Endodermal cell (in vitro differentiated cells): ENCODE measurements around the gene PLEKHA1. TPM values are rescaled to one million over a fixed set of nuclear protein-coding genes. Genes with fewer than 3 reads are reported as not detected.
A peak's percentile ranks its signal among the peaks of the same experiment; 100 is the strongest.

ENCODE experiments used
- DNase-seq: peaks from one replicate; pipeline ENCODE4 v3.0.0-alpha.2; 2017
- H3K27ac ChIP-seq: 2 replicates; pipeline ENCODE4 v1.5.1; 2013; ENCODE audit warnings: mild to moderate bottlenecking, low read depth, low read length, moderate library complexity
- H3K27me3 ChIP-seq: 2 replicates; pipeline ENCODE4 v1.6.1; 2013; ENCODE audit warnings: mild to moderate bottlenecking, low read length, moderate library complexity; ENCODE audit not compliant: insufficient read depth, control insufficient read depth, poor library complexity, severe bottlenecking
- H3K36me3 ChIP-seq: 2 replicates; pipeline ENCODE4 v1.7.0; 2013; ENCODE audit warnings: mild to moderate bottlenecking, low read length, moderate library complexity; ENCODE audit not compliant: control insufficient read depth, insufficient read depth
- H3K4me1 ChIP-seq: one replicate; pipeline ENCODE4 v1.7.0; 2013; ENCODE audit warnings: low read length; ENCODE audit not compliant: control insufficient read depth, insufficient read depth
- H3K4me3 ChIP-seq: 2 replicates; pipeline ENCODE4 v1.5.1; 2013; ENCODE audit warnings: mild to moderate bottlenecking, low read length, moderate library complexity
- H3K9ac ChIP-seq: 2 replicates; pipeline ENCODE4 v1.6.1; 2013; ENCODE audit warnings: mild to moderate bottlenecking, low read length, moderate library complexity; ENCODE audit not compliant: poor library complexity, severe bottlenecking; ENCODE audit errors: extremely low read depth
- H3K9me3 ChIP-seq: 2 replicates; pipeline ENCODE4 v1.6.1; 2013; ENCODE audit warnings: mild to moderate bottlenecking, low read length, moderate library complexity; ENCODE audit not compliant: control insufficient read depth
- H3K27ac Mint-ChIP-seq: 2 replicates; pipeline ENCODE4 v1.8.0; 2020; ENCODE audit warnings: mixed read lengths
- H3K27me3 Mint-ChIP-seq: 2 replicates; pipeline ENCODE4 v1.8.0; 2021; ENCODE audit warnings: mild to moderate bottlenecking, mixed read lengths; ENCODE audit not compliant: insufficient read depth
- H3K36me3 Mint-ChIP-seq: 2 replicates; pipeline ENCODE4 v1.8.0; 2020; ENCODE audit warnings: low read depth, mixed read lengths
- H3K4me1 Mint-ChIP-seq: 2 replicates; pipeline ENCODE4 v1.8.0; 2020; ENCODE audit warnings: mixed read lengths
- H3K4me3 Mint-ChIP-seq: 2 replicates; pipeline ENCODE4 v1.8.0; 2020; ENCODE audit warnings: mild to moderate bottlenecking, moderate library complexity, mixed read lengths
- H3K9me3 Mint-ChIP-seq: 2 replicates; pipeline ENCODE4 v1.8.0; 2020; ENCODE audit warnings: mild to moderate bottlenecking, mixed read lengths
- WGBS, 2 experiments: methylation state at CpG; one replicate each; pipeline versions ENCODE4 v1.1.5 to v1.1.7; 2013; ENCODE audit warnings: missing lambda C conversion rate in 2 of 2, mixed read lengths in 1 of 2; ENCODE audit not compliant: insufficient coverage in 1 of 2, insufficient read length in 1 of 2; 5-methylcytosine and 5-hydroxymethylcytosine counted together
- long read RNA-seq, 4 experiments: library from polyadenylated mRNA in 2 of 4; library from RNA in 1 of 4; library from capped mRNA in 1 of 4; stranded (forward) in 3 of 4; unstranded in 1 of 4; transcript quantifications; one replicate each; pipeline ENCODE4 v2.0.0, GENCODE V29; 2020 to 2021; ENCODE audit warnings: inconsistent platforms in 1 of 4
- polyA plus RNA-seq, 2 experiments: library from polyadenylated mRNA; stranded (reverse); fragments of 50-300 nt; gene quantifications; one replicate each; pipeline ENCODE4 v1.2.3, GENCODE V29; 2013
- total RNA-seq, 2 donors: library from RNA; stranded (reverse); fragmentation: NEBNext Ultra II Directional in 1 of 2; extraction: Animal tissue kit (Norgen Biotek cat#: 25700) in 1 of 2; gene quantifications; 2 replicates in 1 of 2; 3 replicates in 1 of 2; pipeline ENCODE4 v1.2.1, GENCODE V29; 2021
- TF ChIP-seq, protein P1 (sequence below): fragments of 200-600 bp; sonication (generic); conservative IDR thresholded peaks from 2 replicates; pipeline ENCODE4 v1.5.0; 2021; ENCODE audit warnings: antibody characterized with exemption, mild to moderate bottlenecking

PLEKHA1 gene
- total RNA-seq: 10 to 100 TPM; 29.6 to 49.0 TPM
- 31.1 TPM for polyA plus RNA-seq (2013, experiment 1 of 2)
- 30.1 TPM for polyA plus RNA-seq (2013, experiment 2 of 2)
- long read RNA-seq, experiment 1, full-length matches to known transcripts: 1 of 17 reads
- long read RNA-seq, experiment 1, partial matches to known transcripts: 12 of 17 reads
- long read RNA-seq, experiment 1, other reads (novel, unspliced or antisense): 4 of 17 reads
- long read RNA-seq, experiment 2, full-length matches to known transcripts: 15 of 103 reads
- long read RNA-seq, experiment 2, partial matches to known transcripts: 32 of 103 reads
- long read RNA-seq, experiment 2, other reads (novel, unspliced or antisense): 56 of 103 reads
- long read RNA-seq, experiment 3, full-length matches to known transcripts: 25 of 147 reads
- long read RNA-seq, experiment 3, partial matches to known transcripts: 20 of 147 reads
- long read RNA-seq, experiment 3, other reads (novel, unspliced or antisense): 102 of 147 reads
- long read RNA-seq, experiment 4, partial matches to known transcripts: 3 of 7 reads
- long read RNA-seq, experiment 4, other reads (novel, unspliced or antisense): 4 of 7 reads

DNA sequence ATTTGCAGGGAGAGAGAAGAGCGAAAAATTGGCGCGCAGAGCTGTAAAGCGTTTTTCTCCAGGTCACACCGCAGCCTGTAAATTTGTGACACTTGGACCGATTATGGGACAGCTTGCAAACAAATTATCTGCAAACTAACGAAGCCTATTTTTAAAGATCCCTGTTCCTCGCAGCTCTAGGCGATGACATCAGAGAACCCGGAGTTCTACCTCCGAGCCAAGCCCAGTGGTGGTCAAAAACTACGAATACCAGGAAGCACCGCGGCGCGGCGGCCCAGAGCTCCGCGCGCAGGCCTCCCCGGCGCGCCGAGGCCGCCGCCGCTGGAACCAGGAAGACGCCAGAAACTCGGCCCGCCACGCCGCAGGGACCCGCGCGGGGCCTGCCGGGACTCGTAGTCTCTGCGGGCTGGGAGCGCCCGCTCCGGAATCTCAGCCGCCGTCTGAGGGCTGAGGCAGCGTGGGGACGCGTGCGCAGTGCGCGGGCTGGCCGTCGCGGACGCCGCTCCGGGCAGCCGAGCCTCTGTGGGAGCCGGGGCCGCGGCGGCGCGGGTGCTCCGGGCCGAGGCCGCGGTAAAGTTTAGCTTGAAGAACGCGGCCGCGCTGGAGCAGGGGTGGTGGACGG, at the start of gene PLEKHA1:
Gene PLEKHA1 (plus strand): TSS at position 472 of the 622 bp plus-strand sequence. CDS start 18,493 bp downstream, outside the sequence.
- peaks cover 32% of the 10 kb centered on the region for H3K27me3 Mint-ChIP-seq
- peak within 1 kb of the TSS; percentile 53 for H3K9ac ChIP-seq
- peaks cover 11% of the 10 kb centered on the region for H3K4me1 Mint-ChIP-seq
- H3K36me3 Mint-ChIP-seq: peaks cover 4% of the 10 kb centered on the region
- H3K27me3 ChIP-seq: peaks cover 15% of the 10 kb centered on the region
- peaks cover 5% of the 10 kb centered on the region for H3K4me1 ChIP-seq
- H3K4me3 Mint-ChIP-seq: peak within 1 kb of the TSS; percentile 79
- TF ChIP-seq, protein P1, sequence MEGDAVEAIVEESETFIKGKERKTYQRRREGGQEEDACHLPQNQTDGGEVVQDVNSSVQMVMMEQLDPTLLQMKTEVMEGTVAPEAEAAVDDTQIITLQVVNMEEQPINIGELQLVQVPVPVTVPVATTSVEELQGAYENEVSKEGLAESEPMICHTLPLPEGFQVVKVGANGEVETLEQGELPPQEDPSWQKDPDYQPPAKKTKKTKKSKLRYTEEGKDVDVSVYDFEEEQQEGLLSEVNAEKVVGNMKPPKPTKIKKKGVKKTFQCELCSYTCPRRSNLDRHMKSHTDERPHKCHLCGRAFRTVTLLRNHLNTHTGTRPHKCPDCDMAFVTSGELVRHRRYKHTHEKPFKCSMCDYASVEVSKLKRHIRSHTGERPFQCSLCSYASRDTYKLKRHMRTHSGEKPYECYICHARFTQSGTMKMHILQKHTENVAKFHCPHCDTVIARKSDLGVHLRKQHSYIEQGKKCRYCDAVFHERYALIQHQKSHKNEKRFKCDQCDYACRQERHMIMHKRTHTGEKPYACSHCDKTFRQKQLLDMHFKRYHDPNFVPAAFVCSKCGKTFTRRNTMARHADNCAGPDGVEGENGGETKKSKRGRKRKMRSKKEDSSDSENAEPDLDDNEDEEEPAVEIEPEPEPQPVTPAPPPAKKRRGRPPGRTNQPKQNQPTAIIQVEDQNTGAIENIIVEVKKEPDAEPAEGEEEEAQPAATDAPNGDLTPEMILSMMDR: no peak
- no peaks in the 10 kb centered on the region for H3K9me3 Mint-ChIP-seq
- H3K36me3 ChIP-seq: peaks cover 4% of the 10 kb centered on the region
- H3K27ac Mint-ChIP-seq: peak within 1 kb of the TSS; percentile 82
- peak; percentile 98 for DNase-seq
- 1 to 13% methylated on average over 7 to 71 of the region's 71 CpGs for WGBS, 2 experiments
- H3K4me3 ChIP-seq: peak within 1 kb of the TSS; percentile 87
- no peaks in the 10 kb centered on the region for H3K9me3 ChIP-seq
- H3K27ac ChIP-seq: peak within 1 kb of the TSS; percentile 63

DNA sequence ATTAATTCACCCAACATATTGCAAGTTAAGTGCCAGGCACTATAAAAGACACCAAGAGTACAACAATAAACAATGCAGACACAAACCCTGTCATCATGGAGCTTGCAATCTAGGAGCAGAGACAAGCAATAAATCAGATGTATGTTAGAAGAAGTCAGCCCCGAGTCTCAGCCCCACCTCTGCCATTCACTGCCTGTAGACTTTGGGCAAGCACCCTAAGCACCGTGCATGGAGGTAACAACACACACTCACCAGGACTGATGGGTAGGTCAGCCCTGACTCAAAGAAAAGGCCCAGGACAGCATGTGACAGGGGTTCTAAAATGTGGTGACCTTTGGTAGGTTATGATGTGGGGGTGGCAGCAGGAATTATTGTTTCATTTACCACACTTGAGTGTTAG, 49.3 kb upstream of the PLEKHA1 start:
- Histone ChIP-seq H3K9me3 (no peaks in the 10 kb centered on the region), H3K27ac (no peak overlapping the region), H3K27me3 (no peaks in the 10 kb centered on the region), H3K4me3 (no peak overlapping the region), H3K36me3 (no peaks in the 10 kb centered on the region), H3K4me1 (no peaks in the 10 kb centered on the region), H3K9ac (no peak overlapping the region)
- Mint-ChIP-seq H3K4me3 (no peak overlapping the region), H3K4me1 (peaks cover 6% of the 10 kb centered on the region), H3K36me3 (no peaks in the 10 kb centered on the region), H3K27ac (no peak overlapping the region), H3K27me3 (peaks cover 1% of the 10 kb centered on the region), H3K9me3 (peaks cover 2% of the 10 kb centered on the region)
- TF ChIP-seq, protein P1: no peak
- WGBS, 2 experiments: 89 to 100% methylated on average over 2 of the region's 2 CpGs
- no peak for DNase-seq

- Histone ChIP-seq H3K27ac (no peak overlapping the region), H3K36me3 (no peaks in the 10 kb centered on the region), H3K9ac (no peak overlapping the region), H3K9me3 (no peaks in the 10 kb centered on the region), H3K27me3 (no peaks in the 10 kb centered on the region), H3K4me3 (no peak overlapping the region), H3K4me1 (no peaks in the 10 kb centered on the region)
- no peak overlapping the region for H3K27ac Mint-ChIP-seq
- DNase-seq: no peak
- H3K4me3 Mint-ChIP-seq: no peak overlapping the region
- TF ChIP-seq, protein P1: no peak
- peaks cover 1% of the 10 kb centered on the region for H3K27me3 Mint-ChIP-seq
- H3K4me1 Mint-ChIP-seq: peaks cover 6% of the 10 kb centered on the region
- no peaks in the 10 kb centered on the region for H3K9me3 Mint-ChIP-seq
- WGBS, 2 experiments: 94 to 96% methylated on average over 3 to 5 of the region's 5 CpGs
- no peaks in the 10 kb centered on the region for H3K36me3 Mint-ChIP-seq
Measured at GRCh38 chr10:122326385-122326784, 48.1 kb upstream of the PLEKHA1 start.
